Endometrial microvascular endothelial cells (primary cell): ENCODE measurements around the gene DRAP1. TPM values are rescaled to one million over a fixed set of nuclear protein-coding genes. Genes with fewer than 3 reads are reported as not detected.
"Not testable (repeated sequence)": the region's sequence is repeated elsewhere in the genome, so short reads cannot be mapped to it uniquely, and the experiment has no call there.

ENCODE experiments used
- in situ Hi-C: cut with HindIII; loops from 2 replicates; pipeline ENCODE4 v1.10.0; 2017; ENCODE audit warnings: low sequenced_read_pairs, low pct_unique_long_range_greater_than_20kb; ENCODE audit errors: inconsistent ontology term
- total RNA-seq: library from RNA; depleted of rRNA; stranded (reverse); fragments of >200 nt; gene quantifications from one replicate; pipeline ENCODE4 v1.2.3, GENCODE V29; 2015; ENCODE audit errors: inconsistent ontology term

DRAP1 gene
- total RNA-seq, 1 donor from 2014 or later = 151 TPM

- in situ Hi-C loops = no loop called here
Observed at GRCh38 chr11:65947603-65948125, 28.4 kb downstream of the DRAP1 start.

DNA sequence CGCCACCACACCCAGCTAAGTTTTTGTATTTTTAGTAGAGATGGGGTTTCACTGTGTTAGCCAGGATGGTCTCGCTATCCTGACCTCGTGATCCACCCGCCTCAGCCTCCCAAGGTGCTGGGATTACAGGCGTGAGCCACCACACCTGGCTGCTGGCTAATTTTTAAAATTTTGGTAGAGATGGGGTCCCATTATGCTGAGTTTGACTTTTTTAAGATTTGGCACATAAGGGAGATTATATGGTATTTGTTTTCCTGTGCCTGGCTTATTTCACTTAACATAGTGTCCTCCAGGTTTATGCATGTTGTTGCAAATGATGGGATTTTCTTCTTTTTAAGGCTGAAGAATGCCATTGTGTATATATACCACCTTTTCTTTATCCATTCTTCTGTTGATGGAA is 31.5 kb downstream of the DRAP1 start:
- in situ Hi-C loops = not testable (repeated sequence)

- in situ Hi-C loops = not testable (repeated sequence)
Observed at GRCh38 chr11:65951641-65952040, 32.4 kb downstream of the DRAP1 start.

- in situ Hi-C loops = no loop called here
Observed at GRCh38 chr11:65952052-65952521, 32.9 kb downstream of the DRAP1 start.

DNA sequence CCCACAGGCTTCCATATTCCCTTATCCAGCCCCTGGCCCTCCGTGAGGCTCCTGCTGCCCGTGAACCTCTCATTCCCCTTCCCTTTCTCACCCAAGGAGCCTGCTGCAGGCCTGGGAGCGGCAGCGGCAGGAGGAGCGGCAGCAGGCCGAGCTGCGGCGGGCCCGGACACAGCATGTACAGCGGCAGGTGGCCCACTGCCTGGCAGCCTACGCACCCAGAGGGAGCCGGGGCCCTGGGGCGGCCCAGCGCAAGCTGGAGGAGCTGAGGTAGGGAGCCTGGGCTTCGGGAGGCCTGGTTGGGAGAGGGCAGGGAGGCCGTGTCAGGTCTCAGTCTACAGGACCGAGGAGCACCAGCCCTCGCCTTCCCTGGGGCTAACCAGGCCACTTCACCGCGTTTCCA is 34.2 kb downstream of the DRAP1 start:
- in situ Hi-C loops = no loop called here

- in situ Hi-C loops = no loop called here
Observed at GRCh38 chr11:65954771-65955170, 35.5 kb downstream of the DRAP1 start.

DNA sequence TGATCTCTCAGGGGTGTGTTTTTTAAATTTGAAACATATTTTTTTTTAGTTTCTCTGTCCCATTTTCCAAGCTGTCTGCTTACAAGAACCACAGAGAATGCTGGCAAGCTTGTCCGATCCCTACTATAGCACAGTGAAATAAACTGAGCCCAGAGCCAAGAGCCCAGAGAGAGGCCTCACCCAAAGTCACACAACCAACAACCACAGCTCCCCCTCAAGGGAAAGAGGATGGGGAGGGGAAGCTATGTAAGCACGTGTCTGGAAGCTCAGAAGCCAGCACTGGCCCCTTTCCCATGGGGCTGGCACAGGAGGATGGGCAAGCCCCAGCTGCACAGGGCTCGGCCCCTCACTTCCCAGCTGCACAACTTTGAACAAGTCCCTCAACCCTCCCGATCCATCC is 39.1 kb downstream of the DRAP1 start:
- in situ Hi-C loops = no loop called here

GRCh38 chr11:65958774-65959420 is 39.7 kb downstream of the DRAP1 start:
- in situ Hi-C loops = no loop called here

- in situ Hi-C loops = no loop called here
Observed at GRCh38 chr11:65960824-65961266, 41.6 kb downstream of the DRAP1 start.

GRCh38 chr11:65961267-65962140 is 42.3 kb downstream of the DRAP1 start, which contains the start of gene SART1:
Gene SART1, plus strand, starts transcription at chr11:65961734. Its CDS starts 47 bp downstream, at chr11:65961781.
- in situ Hi-C loops = no loop called here

GRCh38 chr11:65962141-65962564 is 42.9 kb downstream of the DRAP1 start:
- in situ Hi-C loops = no loop called here

- in situ Hi-C loops = no loop called here
Observed at GRCh38 chr11:65964906-65965305, 45.7 kb downstream of the DRAP1 start.

GRCh38 chr11:65965986-65966762 is 46.9 kb downstream of the DRAP1 start:
- in situ Hi-C loops = no loop called here

- in situ Hi-C loops = no loop called here
Observed at GRCh38 chr11:65967329-65967934, 48.2 kb downstream of the DRAP1 start.

DNA sequence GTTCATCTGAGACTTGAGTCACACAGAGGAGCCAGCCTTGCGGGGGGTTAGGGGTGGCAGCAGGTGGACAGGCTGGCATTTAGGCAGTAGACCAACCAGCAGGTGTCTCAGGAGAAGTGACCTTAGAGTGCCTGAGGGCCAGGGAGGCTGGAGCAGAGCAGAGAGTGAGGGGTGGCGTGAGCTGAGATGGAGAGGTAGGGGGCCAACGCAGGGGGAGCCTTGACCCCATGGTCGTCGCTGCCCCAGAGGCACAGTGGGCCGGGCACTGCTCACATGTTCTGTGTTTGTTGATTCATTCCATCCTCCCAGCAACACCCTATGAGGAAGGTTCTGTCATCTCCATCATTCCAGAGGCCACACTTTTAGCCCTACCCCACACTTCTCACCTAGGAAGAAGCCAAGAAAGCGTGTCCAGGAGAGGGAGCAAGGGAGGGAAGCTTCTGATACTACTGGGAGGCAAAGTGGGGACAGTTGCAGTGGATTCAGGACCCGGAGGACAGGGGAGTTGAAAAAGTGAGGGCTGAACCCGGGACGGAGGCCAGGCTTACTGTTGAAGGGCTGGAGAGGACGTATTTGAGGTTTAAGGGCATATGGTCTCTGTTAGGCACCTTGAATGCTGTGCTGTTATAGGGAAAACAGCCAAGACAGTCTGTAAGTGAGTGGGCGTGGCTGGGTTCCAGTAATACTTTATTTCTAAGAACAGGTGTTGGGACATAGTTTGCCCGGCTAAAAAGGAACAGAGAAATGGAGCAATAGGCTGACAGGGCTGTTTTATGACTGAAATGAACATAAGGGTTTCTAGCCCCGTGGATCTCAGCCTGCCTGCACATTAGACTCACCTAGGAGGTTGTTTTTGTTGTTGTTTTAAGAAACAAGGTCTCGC is 49.6 kb downstream of the DRAP1 start:
- in situ Hi-C loops = no loop called here
